K562 treated with DMSO at 1 percent for 24 hours (cell line): ENCODE results near the gene DDX55. TPM values are rescaled to one million over a fixed set of nuclear protein-coding genes. Genes with fewer than 3 reads are reported as not detected.

Source experiments
- total RNA-seq: library from RNA; unstranded; fragments of 300-600 nt; gene quantifications from 2 replicates; pipeline ENCODE4 v1.2.3, GENCODE V29; 2022; ENCODE audit warnings: low read depth; ENCODE audit not compliant: insufficient read depth

DDX55 gene
- total RNA-seq, result 16.2 and 20.0 TPM in 2 replicates

GRCh38 chr12:123601602-123602489 lies at the start of gene DDX55:
DDX55 (plus strand) TSS chr12:123602099; CDS start chr12:123602149, 50 bp downstream.

GRCh38 chr12:123633379-123634141 lies 31.7 kb downstream of the DDX55 start, which contains the start of the genes EIF2B1 and GTF2H3:
EIF2B1 (minus strand) TSS chr12:123633686; CDS start chr12:123633557, 129 bp downstream.
GTF2H3 (plus strand) TSS chr12:123633829; CDS start chr12:123633860, 31 bp downstream.

Other genes with a start within 250 kb of the DDX55 start
- gene SBNO1, start 237.3 kb upstream of the DDX55 start, total RNA-seq, result 11.2 and 14.0 TPM in 2 replicates
- 74.3 and 89.5 TPM in 2 replicates for gene KMT5A, start 218.0 kb upstream of the DDX55 start, total RNA-seq
- gene RILPL2, start 165.4 kb upstream of the DDX55 start, total RNA-seq, result 6.2 and 6.3 TPM in 2 replicates
- 19.7 TPM in 2 replicates for gene SNRNP35, start 144.0 kb upstream of the DDX55 start, total RNA-seq
- 6.1 and 6.5 TPM in 2 replicates for gene RILPL1, start 68.4 kb upstream of the DDX55 start, total RNA-seq
- gene TMED2, start 17.5 kb upstream of the DDX55 start, total RNA-seq, result 94.5 and 99.0 TPM in 2 replicates
- gene EIF2B1, start 31.6 kb downstream of the DDX55 start, total RNA-seq, result 34.2 and 40.9 TPM in 2 replicates
- gene GTF2H3, start 31.7 kb downstream of the DDX55 start, total RNA-seq, result 11.8 and 12.0 TPM in 2 replicates
- 4.6 and 5.6 TPM in 2 replicates for gene TCTN2, start 69.0 kb downstream of the DDX55 start, total RNA-seq
- gene ATP6V0A2, start 110.3 kb downstream of the DDX55 start, total RNA-seq, result 14.6 and 17.5 TPM in 2 replicates
- 0.58 and 0.65 TPM in 2 replicates for gene DNAH10, start 160.2 kb downstream of the DDX55 start, total RNA-seq